K562 (cell line): Measurements from ENCODE around the gene PRSS8. TPM values are rescaled to one million over a fixed set of nuclear protein-coding genes. Genes with fewer than 3 reads are reported as not detected.

ENCODE experiments used
- BRD9 ChIP-seq: fragments of 450-650 bp; IDR thresholded peaks from 2 replicates; pipeline ENCODE4 v1.6.1; 2018; ENCODE audit warnings: low read depth; ENCODE audit not compliant: partially characterized antibody
- DMBX1 ChIP-seq: fragments of 250-450 bp; sonication (Bioruptor Pico); IDR thresholded peaks from 2 replicates; pipeline ENCODE4 v1.8.0; 2022; ENCODE audit warnings: inconsistent platforms, mild to moderate bottlenecking, moderate library complexity, borderline replicate concordance
- JUND ChIP-seq, 2 experiments: IDR thresholded peaks; 2 replicates in 1 of 2; 3 replicates in 1 of 2; pipeline ENCODE4 v1.6.1; 2011; ENCODE audit warnings: borderline replicate concordance in 2 of 2, low read depth in 2 of 2, low read length in 2 of 2, improper control_type of control experiment in 1 of 2, missing biosample characterization in 1 of 2, missing genetic modification characterization in 1 of 2, missing genetic modification reagents in 1 of 2
- ZNF121 ChIP-seq: sonication (generic); formaldehyde crosslinking; conservative IDR thresholded peaks from 2 replicates; pipeline ENCODE4 v1.8.0; 2022; ENCODE audit warnings: missing genetic modification reagents
- ZNF232 ChIP-seq: sonication (generic); formaldehyde crosslinking; IDR thresholded peaks from 2 replicates; pipeline ENCODE4 v1.8.0; 2022; ENCODE audit warnings: mild to moderate bottlenecking, missing genetic modification reagents
- ZNF589 ChIP-seq: fragments of 200-800 bp; sonication (Bioruptor generic); IDR thresholded peaks from 2 replicates; pipeline ENCODE4 v1.6.1; 2016; ENCODE audit warnings: low read depth, missing genetic modification characterization, missing compliant biosample characterization
- polyA plus RNA-seq, 8 experiments: library from polyadenylated mRNA; depleted of rRNA in 4 of 8; stranded (reverse) in 5 of 8; unstranded in 3 of 8; fragments of >200 nt; fragmentation: Nextera tagmentation in 2 of 8; fragmentation: Illumina TruSeq in 1 of 8; extraction: Ambion mirVana in 2 of 8; extraction: Trizol in 1 of 8; gene quantifications; 2 replicates each; pipeline versions ENCODE4 v1.2.1 to v1.2.3, GENCODE V29; 2011 to 2014; ENCODE audit warnings: inconsistent platforms in 1 of 8, missing spikeins in 1 of 8
- total RNA-seq, 7 experiments: library from RNA; depleted of rRNA in 6 of 7; stranded (reverse); fragments of >200 nt in 6 of 7; fragmentation: Illumina TruSeq in 2 of 7; extraction: Trizol in 2 of 7; gene quantifications; 2 replicates each; pipeline versions ENCODE4 v1.2.1 to v1.2.3, GENCODE V29; 2011 to 2021; ENCODE audit warnings: low replicate concordance in 1 of 7
- TF ChIP-seq, protein P1 (sequence below), 2 experiments: fragments of 450-650 bp in 1 of 2; sonication (generic) in 1 of 2; formaldehyde crosslinking in 1 of 2; IDR thresholded peaks; 2 replicates each; pipeline versions ENCODE4 v1.7.1 to v1.9.0; 2016 to 2022; ENCODE audit warnings: inconsistent platforms in 1 of 2, mild to moderate bottlenecking in 1 of 2, missing genetic modification reagents in 1 of 2
- TF ChIP-seq, protein P2 (sequence below): sonication (generic); formaldehyde crosslinking; IDR thresholded peaks from 2 replicates; pipeline ENCODE4 v1.4.0; 2020; ENCODE audit warnings: mild to moderate bottlenecking, missing genetic modification reagents
- TF ChIP-seq, protein P3 (sequence below): sonication (generic); formaldehyde crosslinking; IDR thresholded peaks from 2 replicates; pipeline ENCODE4 v1.5.0; 2020; ENCODE audit warnings: missing genetic modification reagents
- TF ChIP-seq, protein P4 (sequence below): fragments of 450-650 bp; IDR thresholded peaks from 2 replicates; pipeline ENCODE4 v1.6.1; 2016; ENCODE audit warnings: mild to moderate bottlenecking

Gene PRSS8
- total and polyA plus RNA-seq, 9 of the 15 experiments (the other 6 are each of a cell fraction or from before 2014, with no cell fraction given), result 0.25 to 3.9 (median 1.3) TPM; not detected in 1

DNA sequence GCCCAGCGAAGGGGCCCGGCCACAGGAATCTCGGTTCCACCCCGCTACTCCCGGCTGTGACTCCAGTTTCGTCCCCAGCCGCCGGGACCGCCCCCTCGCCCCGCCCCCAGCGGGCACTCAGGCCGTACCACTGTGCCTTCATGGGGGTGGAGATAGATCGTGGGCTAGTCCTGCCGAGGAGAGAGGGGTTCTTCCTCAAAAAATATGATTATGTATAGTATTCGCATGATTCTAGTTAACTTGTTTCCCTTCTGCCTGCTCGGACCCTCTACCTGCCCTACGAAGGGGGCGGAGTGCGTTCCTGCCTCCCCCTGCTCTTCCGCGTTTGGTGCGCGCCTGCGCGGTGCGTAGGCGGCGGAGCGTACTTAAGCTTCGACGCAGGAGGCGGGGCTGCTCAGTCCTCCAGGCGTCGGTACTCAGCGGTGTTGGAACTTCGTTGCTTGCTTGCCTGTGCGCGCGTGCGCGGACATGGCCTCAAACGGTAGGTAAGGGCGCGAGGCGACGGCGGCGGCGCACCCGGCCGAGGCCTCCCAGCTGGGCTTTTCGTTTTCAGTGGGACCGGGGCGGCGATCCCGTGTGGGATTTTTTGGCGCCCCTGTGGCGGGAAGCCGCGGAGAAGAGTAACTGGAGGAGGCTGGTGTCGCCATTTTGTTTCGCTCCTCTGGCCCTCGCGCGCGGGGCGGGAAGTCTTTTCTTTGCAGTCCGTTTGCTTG lies 44.4 kb upstream of the PRSS8 start, which contains the start of gene FUS (continued):
- TF ChIP-seq, protein P1, sequence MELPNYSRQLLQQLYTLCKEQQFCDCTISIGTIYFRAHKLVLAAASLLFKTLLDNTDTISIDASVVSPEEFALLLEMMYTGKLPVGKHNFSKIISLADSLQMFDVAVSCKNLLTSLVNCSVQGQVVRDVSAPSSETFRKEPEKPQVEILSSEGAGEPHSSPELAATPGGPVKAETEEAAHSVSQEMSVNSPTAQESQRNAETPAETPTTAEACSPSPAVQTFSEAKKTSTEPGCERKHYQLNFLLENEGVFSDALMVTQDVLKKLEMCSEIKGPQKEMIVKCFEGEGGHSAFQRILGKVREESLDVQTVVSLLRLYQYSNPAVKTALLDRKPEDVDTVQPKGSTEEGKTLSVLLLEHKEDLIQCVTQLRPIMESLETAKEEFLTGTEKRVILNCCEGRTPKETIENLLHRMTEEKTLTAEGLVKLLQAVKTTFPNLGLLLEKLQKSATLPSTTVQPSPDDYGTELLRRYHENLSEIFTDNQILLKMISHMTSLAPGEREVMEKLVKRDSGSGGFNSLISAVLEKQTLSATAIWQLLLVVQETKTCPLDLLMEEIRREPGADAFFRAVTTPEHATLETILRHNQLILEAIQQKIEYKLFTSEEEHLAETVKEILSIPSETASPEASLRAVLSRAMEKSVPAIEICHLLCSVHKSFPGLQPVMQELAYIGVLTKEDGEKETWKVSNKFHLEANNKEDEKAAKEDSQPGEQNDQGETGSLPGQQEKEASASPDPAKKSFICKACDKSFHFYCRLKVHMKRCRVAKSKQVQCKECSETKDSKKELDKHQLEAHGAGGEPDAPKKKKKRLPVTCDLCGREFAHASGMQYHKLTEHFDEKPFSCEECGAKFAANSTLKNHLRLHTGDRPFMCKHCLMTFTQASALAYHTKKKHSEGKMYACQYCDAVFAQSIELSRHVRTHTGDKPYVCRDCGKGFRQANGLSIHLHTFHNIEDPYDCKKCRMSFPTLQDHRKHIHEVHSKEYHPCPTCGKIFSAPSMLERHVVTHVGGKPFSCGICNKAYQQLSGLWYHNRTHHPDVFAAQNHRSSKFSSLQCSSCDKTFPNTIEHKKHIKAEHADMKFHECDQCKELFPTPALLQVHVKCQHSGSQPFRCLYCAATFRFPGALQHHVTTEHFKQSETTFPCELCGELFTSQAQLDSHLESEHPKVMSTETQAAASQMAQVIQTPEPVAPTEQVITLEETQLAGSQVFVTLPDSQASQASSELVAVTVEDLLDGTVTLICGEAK (IDR thresholded peaks at IDR 0.05), result peak; percentile 62; the same call in 1 of the 2 replicates
- TF ChIP-seq, protein P1 (CRISPR knock-in tag; IDR thresholded peaks at IDR 0.05), result no peak
- TF ChIP-seq DMBX1 (CRISPR knock-in tag) (0 out of 2 replicates have a peak, but pooled peaks have one; percentile 51), BRD9 (peak; percentile 26), ZNF232 (CRISPR knock-in tag) (peak; percentile 86; the same call in 1 of the 2 replicates), JUND (IDR thresholded peaks at IDR 0.05; ENCODE audit: borderline replicate concordance, low read depth, low read length) (peak; percentile 98), JUND (tag; IDR thresholded peaks at IDR 0.05; ENCODE audit: borderline replicate concordance, low read depth, low read length) (no peak), ZNF121 (CRISPR knock-in tag) (no peak), ZNF589 (CRISPR knock-in tag) (peak; percentile 84; the same call in 1 of the 2 replicates)
- TF ChIP-seq, protein P2, sequence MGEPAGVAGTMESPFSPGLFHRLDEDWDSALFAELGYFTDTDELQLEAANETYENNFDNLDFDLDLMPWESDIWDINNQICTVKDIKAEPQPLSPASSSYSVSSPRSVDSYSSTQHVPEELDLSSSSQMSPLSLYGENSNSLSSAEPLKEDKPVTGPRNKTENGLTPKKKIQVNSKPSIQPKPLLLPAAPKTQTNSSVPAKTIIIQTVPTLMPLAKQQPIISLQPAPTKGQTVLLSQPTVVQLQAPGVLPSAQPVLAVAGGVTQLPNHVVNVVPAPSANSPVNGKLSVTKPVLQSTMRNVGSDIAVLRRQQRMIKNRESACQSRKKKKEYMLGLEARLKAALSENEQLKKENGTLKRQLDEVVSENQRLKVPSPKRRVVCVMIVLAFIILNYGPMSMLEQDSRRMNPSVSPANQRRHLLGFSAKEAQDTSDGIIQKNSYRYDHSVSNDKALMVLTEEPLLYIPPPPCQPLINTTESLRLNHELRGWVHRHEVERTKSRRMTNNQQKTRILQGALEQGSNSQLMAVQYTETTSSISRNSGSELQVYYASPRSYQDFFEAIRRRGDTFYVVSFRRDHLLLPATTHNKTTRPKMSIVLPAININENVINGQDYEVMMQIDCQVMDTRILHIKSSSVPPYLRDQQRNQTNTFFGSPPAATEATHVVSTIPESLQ, result 0 out of 2 replicates have a peak, but pooled peaks have one; percentile 3
- TF ChIP-seq, protein P3, sequence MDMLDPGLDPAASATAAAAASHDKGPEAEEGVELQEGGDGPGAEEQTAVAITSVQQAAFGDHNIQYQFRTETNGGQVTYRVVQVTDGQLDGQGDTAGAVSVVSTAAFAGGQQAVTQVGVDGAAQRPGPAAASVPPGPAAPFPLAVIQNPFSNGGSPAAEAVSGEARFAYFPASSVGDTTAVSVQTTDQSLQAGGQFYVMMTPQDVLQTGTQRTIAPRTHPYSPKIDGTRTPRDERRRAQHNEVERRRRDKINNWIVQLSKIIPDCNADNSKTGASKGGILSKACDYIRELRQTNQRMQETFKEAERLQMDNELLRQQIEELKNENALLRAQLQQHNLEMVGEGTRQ, result no peak
- TF ChIP-seq, protein P4, sequence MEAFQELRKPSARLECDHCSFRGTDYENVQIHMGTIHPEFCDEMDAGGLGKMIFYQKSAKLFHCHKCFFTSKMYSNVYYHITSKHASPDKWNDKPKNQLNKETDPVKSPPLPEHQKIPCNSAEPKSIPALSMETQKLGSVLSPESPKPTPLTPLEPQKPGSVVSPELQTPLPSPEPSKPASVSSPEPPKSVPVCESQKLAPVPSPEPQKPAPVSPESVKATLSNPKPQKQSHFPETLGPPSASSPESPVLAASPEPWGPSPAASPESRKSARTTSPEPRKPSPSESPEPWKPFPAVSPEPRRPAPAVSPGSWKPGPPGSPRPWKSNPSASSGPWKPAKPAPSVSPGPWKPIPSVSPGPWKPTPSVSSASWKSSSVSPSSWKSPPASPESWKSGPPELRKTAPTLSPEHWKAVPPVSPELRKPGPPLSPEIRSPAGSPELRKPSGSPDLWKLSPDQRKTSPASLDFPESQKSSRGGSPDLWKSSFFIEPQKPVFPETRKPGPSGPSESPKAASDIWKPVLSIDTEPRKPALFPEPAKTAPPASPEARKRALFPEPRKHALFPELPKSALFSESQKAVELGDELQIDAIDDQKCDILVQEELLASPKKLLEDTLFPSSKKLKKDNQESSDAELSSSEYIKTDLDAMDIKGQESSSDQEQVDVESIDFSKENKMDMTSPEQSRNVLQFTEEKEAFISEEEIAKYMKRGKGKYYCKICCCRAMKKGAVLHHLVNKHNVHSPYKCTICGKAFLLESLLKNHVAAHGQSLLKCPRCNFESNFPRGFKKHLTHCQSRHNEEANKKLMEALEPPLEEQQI, result no peak
